IPS DF 4.7 (cell line): ENCODE data around the gene TGFB1I1.

Experiments used
- DNase-seq: peaks from one replicate; pipeline ENCODE4 v3.0.0-alpha.2; 2013; ENCODE audit warnings: low spot score; ENCODE audit errors: extremely low read depth

The TGFB1I1 gene

DNA sequence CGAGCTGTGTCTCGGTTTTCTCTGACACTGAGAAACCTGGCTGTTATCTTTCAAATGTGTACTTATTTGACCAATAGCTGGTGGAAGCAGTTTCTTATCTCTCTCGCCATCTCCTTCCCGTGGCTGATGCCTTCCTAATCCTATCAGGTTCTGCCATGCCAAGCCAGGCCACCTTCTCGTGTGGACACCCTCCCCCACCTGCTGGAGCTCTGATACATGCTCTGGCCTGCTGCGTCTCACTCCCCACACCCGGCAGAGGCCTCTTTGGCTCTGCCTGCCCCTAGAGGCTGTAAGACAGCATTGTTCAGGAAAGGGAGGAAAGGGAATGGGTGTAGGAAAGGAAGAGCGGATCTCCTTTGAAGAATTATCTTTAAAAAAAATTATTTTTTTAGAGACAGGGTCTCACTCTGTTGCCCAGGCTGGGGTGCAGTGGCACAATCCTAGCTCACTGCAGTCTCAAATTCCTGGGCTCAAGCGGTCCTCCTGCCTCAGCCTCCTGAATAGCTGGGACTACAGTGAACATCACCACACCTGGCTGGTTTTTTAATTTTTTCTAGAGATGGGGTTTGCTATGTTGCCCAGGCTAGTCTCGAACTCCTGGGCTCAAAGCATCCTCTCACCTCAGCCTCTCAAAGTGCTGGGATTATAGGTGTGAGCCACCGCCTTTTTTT, 20.1 kb upstream of the TGFB1I1 start:
- no peak for DNase-seq

DNA sequence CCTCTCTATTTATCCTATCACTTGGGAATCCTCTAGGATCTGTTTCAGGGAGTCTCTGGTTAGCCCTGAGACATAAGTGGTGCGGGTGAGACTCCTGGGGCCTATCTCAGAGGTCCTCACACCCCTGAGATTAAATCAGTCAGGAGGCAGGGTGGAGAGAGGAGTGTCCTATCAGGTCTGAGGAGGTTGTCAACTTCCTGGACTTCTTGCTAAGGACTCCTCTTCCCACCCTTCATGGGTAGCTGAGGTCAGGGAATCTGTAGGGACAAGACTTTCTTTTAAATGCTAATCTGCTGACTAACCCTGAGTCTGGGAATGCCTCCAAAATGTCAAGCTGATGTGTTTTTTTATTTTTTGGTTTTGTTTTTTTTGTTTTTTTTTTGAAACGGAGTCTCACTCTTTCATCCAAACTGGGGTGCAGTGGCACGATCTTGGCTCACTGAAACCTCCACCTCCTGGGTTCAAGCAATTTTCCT, 19.3 kb upstream of the TGFB1I1 start:
- DNase-seq = no peak

GRCh38 chr16:31453255-31454204, 18.4 kb upstream of the TGFB1I1 start:
- no peak for DNase-seq

- no peak for DNase-seq
These were observed 16.2 kb upstream of the TGFB1I1 start for GRCh38 chr16:31455601-31456314.

DNA sequence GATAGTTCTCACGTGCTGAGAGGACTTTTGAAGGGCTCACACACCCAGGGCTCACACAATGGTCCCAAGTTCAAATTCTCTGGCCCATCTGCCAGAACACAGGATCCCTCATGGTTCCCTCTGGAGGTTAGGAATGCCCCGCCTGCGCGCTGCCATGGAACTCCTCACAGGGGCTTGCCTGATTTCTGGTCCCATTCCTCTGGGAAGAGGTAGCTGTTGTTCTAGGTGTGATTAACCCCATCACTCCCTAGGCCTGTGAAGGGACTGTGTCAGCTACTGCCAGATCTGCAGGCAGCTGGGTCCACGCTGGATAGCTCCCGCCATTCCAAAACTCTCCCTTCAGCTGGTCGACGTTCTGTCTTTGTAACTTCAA, 15.0 kb upstream of the TGFB1I1 start:
- DNase-seq = no peak

GRCh38 chr16:31458073-31458843, 13.7 kb upstream of the TGFB1I1 start:
- no peak for DNase-seq

- DNase-seq = no peak
These were observed 12.9 kb upstream of the TGFB1I1 start, which contains the start of gene ARMC5 for GRCh38 chr16:31458844-31459686. Gene ARMC5, plus strand, starts transcription at chr16:31459501. Its CDS starts 24 bp downstream, at chr16:31459525.

- peak; percentile 94 for DNase-seq
These were observed 12.0 kb upstream of the TGFB1I1 start for GRCh38 chr16:31459687-31460581.

- no peak for DNase-seq
These were observed 11.4 kb upstream of the TGFB1I1 start for GRCh38 chr16:31460582-31461002.

DNA sequence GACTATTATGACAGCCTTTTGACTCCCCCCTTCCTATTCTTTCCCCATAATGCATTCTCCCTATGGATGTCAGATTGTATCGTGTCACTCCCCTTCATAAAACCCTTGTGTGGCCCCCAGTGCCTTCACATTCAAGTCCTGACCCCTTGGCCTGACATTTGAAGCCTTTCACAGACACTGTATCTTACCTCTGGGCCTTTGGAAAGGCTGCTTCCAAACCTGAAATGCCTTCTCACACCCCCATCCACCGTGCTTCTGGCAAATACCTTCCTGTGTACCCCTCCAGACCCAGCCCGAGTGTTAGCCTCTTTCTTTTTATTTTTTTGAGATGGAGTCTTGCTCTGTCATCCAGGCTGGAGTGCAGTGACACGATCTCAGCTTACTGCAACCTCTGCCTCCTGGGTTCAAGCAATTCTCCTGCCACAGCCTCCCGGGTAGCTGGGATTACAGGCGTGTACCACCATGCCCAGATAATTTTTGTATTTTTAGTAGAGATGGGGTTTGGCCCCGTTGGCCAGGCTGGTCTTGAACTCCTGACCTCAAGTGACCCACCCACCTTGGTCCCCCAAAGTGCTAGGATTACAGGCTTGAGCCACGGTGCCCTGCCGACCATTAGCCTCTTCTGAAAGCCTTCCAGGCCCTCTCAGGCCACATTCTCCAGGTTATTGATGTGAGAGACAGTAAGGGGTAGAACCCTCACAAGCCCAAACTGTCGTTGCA, 10.6 kb upstream of the TGFB1I1 start:
- DNase-seq = no peak

GRCh38 chr16:31461921-31462804, 9.8 kb upstream of the TGFB1I1 start:
- no peak for DNase-seq

- no peak for DNase-seq
These were observed 7.6 kb upstream of the TGFB1I1 start for GRCh38 chr16:31464348-31464769.

- no peak for DNase-seq
These were observed 7.1 kb upstream of the TGFB1I1 start for GRCh38 chr16:31464781-31465260.

- no peak for DNase-seq
These were observed 6.1 kb upstream of the TGFB1I1 start for GRCh38 chr16:31465788-31466370.

DNA sequence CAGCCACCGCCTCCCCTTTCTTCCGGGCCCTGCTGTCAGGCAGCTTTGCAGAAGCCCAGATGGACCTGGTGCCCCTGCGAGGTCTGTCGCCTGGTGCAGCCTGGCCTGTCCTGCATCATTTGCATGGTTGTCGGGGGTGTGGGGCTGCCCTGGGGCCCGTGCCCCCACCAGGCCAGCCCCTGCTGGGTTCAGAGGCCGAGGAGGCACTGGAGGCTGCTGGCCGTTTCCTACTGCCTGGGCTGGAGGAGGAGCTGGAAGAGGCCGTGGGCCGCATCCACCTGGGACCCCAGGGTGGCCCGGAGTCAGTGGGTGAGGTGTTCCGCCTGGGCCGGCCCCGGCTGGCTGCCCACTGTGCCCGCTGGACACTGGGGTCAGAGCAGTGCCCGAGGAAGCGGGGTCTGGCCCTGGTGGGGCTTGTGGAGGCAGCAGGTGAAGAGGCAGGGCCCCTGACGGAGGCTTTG, 5.5 kb upstream of the TGFB1I1 start:
- DNase-seq = no peak

GRCh38 chr16:31467151-31467773, 4.7 kb upstream of the TGFB1I1 start:
- DNase-seq = no peak
